Measurements from ENCODE around the gene HDGFL2. TPM values are rescaled to one million over a fixed set of nuclear protein-coding genes. Genes with fewer than 3 reads are reported as not detected.

HDGFL2 gene
- total RNA-seq, 1 experiment from 2014 or later = 108 TPM

DNA sequence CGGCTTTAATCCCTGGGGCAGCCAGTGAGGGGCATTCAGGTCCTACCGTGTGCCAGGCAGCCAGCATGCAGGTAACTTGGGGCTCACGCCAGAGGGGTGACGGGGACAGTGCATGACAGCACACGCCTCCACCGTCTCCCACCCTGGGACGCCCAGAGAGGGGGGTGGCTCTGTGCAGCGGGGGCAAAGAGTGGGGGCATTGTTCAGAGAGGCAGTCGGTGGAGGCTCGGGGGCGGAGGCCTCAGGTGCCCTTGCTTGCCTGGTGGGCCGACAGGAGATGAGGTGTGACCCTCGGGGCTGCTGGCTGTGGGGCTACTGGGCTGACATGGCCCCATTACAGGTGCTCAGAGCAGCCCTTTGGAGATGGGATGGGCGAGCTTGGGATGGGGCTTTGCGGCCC, 27.8 kb downstream of the HDGFL2 start:
- WGBS (ENCODE audit: extremely low coverage, insufficient read length, low lambda C conversion rate) = no CpG with 5 or more reads among the region's 15 CpGs
- H3K27ac ChIP-seq (ENCODE audit: insufficient read length, low read depth, low read length) = no peak overlapping the region

More for the DNA sequence above, 27.8 kb downstream of the HDGFL2 start:
- Histone ChIP-seq H2BK20ac (ENCODE audit: low read depth, low read length, poor library complexity, severe bottlenecking) (no peak overlapping the region), H3K23ac (ENCODE audit: insufficient read length, low read depth, low read length) (no peak overlapping the region), H4K8ac (replicated peaks; ENCODE audit: insufficient read length, low read depth, low read length) (no peak overlapping the region), H3K23me2 (ENCODE audit: insufficient read length, low read depth, low read length, poor library complexity, severe bottlenecking) (no peaks in the 10 kb centered on the region), H3K4me2 (ENCODE audit: insufficient read depth, insufficient read length, low read length) (no peak overlapping the region), H3K56ac (ENCODE audit: insufficient read length, low read depth, low read length) (no peak overlapping the region), H4K91ac (ENCODE audit: insufficient read length, low read depth, low read length) (no peak overlapping the region), H3K14ac (ENCODE audit: insufficient read depth, low read length) (no peak overlapping the region), H3K4ac (ENCODE audit: low read depth, low read length) (no peak overlapping the region), H3K27me3 (ENCODE audit: insufficient read depth, low read length) (no peaks in the 10 kb centered on the region), H3K9ac (ENCODE audit: extremely low read depth, insufficient read length, low read length) (no peak overlapping the region), H4K5ac (ENCODE audit: insufficient read length, low read depth, low read length) (no peak overlapping the region), H2BK5ac (ENCODE audit: insufficient read length, low read length) (no peak overlapping the region), H3K4me1 (ENCODE audit: insufficient read depth, low read length) (no peaks in the 10 kb centered on the region), H4K20me1 (ENCODE audit: control insufficient read depth, insufficient read depth, insufficient read length) (no peaks in the 10 kb centered on the region), H2AFZ (ENCODE audit: low read length) (no peak overlapping the region), H3K9me3 (ENCODE audit: control insufficient read depth, low read depth, low read length) (no peaks in the 10 kb centered on the region), H3K79me1 (ENCODE audit: insufficient read depth, low read depth, low read length, poor library complexity, severe bottlenecking) (no peaks in the 10 kb centered on the region), H2BK15ac (ENCODE audit: low read depth, low read length) (no peak overlapping the region), H3K18ac (ENCODE audit: insufficient read length, low read depth, low read length) (no peak overlapping the region), H3K79me2 (ENCODE audit: insufficient read depth, low read length) (no peaks in the 10 kb centered on the region), H3T11ph (ENCODE audit: low read length) (no peak overlapping the region), H2BK12ac (ENCODE audit: insufficient read length, low read depth, low read length) (no peak overlapping the region), H2AK5ac (ENCODE audit: insufficient read length, low read length) (no peak overlapping the region), H2BK120ac (ENCODE audit: low read depth, low read length, poor library complexity, severe bottlenecking) (no peak overlapping the region)
- Mint-ChIP-seq H3K36me3 (ENCODE audit: insufficient read depth in 1 of 3, low read depth in 3 of 3) (peaks cover 16 to 57% (median 49%) of the 10 kb centered on the region in 3 experiments; a peak in 6 of 7 replicates), H3K9me3 (no peaks in the 10 kb centered on the region), H3K4me3 (no peak overlapping the region), H3K27ac (0 out of 7 replicates have a peak overlapping the region, but pooled peaks of 1 of the 3 experiments have one; percentile 13), H3K4me1 (no peaks in the 10 kb centered on the region), H3K27me3 (ENCODE audit: low read depth) (no peaks in the 10 kb centered on the region)
- TF ChIP-seq, protein P1, sequence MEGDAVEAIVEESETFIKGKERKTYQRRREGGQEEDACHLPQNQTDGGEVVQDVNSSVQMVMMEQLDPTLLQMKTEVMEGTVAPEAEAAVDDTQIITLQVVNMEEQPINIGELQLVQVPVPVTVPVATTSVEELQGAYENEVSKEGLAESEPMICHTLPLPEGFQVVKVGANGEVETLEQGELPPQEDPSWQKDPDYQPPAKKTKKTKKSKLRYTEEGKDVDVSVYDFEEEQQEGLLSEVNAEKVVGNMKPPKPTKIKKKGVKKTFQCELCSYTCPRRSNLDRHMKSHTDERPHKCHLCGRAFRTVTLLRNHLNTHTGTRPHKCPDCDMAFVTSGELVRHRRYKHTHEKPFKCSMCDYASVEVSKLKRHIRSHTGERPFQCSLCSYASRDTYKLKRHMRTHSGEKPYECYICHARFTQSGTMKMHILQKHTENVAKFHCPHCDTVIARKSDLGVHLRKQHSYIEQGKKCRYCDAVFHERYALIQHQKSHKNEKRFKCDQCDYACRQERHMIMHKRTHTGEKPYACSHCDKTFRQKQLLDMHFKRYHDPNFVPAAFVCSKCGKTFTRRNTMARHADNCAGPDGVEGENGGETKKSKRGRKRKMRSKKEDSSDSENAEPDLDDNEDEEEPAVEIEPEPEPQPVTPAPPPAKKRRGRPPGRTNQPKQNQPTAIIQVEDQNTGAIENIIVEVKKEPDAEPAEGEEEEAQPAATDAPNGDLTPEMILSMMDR (conservative IDR thresholded peaks at IDR 0.05) = no peak
- DNase-seq = no peak

All from H9 (cell line).